Measurements from ENCODE around the gene NT5C3B. TPM values are rescaled to one million over a fixed set of nuclear protein-coding genes. Genes with fewer than 3 reads are reported as not detected.
"Not testable (repeated sequence)": the region's sequence is repeated elsewhere in the genome, so short reads cannot be mapped to it uniquely, and the experiment has no call there.

NT5C3B gene
- total RNA-seq, 4 donors from 2014 or later = 64.8 to 95.6 (median 70.1) TPM

DNA sequence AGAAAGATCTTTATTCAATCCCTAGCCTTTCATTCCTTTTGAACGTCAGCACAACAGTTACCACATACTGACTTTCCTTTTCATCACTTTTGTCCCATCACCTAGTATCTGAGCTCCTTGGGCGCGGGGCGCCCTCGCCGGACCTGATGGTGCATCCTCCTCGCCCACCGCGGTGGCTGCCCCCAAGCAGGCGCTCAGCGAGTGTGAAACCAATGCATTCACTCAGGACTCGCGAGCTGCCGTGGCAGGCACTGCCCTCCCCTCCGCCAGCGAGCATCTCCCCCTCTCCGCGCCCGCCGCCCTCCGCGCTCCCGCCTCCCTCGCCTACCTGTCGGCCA lies 28.4 kb upstream of the NT5C3B start:
- Histone ChIP-seq H3K27me3 (no peaks in the 10 kb centered on the region), H3K27ac (replicated peaks in 1 of 4) (peak overlapping the region; percentile 88 to 96 (median 93)), H3K9me3 (no peaks in the 10 kb centered on the region), H3K36me3 (peaks cover 7 to 28% (median 24%) of the 10 kb centered on the region in 4 donors), H3K4me3 (peak overlapping the region; percentile 78 to 91 (median 80)), H3K4me1 (peaks cover 28 to 52% (median 43%) of the 10 kb centered on the region in 4 donors)
- TF ChIP-seq POLR2AphosphoS5 (IDR thresholded peaks at IDR 0.05) (no peak), POLR2A (IDR thresholded peaks at IDR 0.05; ENCODE audit: low read depth) (no peak), EP300 (IDR thresholded peaks at IDR 0.05) (no peak)
- TF ChIP-seq, protein P1, sequence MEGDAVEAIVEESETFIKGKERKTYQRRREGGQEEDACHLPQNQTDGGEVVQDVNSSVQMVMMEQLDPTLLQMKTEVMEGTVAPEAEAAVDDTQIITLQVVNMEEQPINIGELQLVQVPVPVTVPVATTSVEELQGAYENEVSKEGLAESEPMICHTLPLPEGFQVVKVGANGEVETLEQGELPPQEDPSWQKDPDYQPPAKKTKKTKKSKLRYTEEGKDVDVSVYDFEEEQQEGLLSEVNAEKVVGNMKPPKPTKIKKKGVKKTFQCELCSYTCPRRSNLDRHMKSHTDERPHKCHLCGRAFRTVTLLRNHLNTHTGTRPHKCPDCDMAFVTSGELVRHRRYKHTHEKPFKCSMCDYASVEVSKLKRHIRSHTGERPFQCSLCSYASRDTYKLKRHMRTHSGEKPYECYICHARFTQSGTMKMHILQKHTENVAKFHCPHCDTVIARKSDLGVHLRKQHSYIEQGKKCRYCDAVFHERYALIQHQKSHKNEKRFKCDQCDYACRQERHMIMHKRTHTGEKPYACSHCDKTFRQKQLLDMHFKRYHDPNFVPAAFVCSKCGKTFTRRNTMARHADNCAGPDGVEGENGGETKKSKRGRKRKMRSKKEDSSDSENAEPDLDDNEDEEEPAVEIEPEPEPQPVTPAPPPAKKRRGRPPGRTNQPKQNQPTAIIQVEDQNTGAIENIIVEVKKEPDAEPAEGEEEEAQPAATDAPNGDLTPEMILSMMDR (IDR thresholded peaks at IDR 0.05) = no peak
- no peak for DNase-seq (ENCODE audit: extremely low spot score)
- intact Hi-C loops (cut with DNase I) = no loop called here
- WGBS = under 1% methylated on average over 25 of the region's 25 CpGs

DNA sequence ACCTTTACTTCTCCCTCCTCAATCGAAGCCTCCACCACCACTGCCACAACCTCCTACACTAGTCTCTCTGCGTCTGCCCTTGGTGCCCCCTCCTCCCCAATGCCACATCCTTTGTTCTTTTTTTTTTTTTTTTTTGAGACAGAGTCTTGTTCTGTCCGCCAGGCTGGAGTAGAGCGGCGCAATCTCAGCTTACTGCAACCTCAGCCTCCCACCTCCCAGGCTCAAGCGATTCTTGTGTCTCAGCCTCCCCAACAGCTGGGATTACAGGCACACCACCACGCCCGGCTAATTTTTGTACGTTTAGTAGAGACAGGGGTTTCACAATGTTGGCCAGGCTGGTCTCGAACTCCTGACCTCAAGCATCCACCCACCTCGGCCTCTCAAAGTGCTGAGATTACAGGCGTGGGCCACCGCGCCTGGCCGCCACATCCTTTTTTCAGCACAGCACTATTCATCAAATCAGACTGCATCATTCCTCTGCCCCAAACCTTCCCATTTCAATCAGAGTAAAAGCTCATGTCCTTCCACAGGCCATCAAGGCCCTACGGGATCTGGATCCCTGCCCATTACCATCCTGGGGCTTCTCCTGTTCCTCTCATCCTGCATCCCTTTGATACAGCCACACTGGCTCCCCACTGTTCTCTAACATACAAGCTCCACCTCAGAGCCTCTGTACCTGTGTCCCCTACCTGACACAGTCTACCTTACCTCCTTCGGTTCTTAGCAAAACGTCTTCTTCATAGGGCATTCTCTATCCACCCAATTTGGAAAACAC lies 27.2 kb upstream of the NT5C3B start:
- Histone ChIP-seq H3K4me1 (peaks cover 28 to 52% (median 43%) of the 10 kb centered on the region in 4 donors), H3K36me3 (peaks cover 0 to 18% (median 17%) of the 10 kb centered on the region in 4 donors), H3K4me3 (peak overlapping the region; percentile 78 to 91 (median 80)), H3K27ac (replicated peaks in 1 of 4) (no peak overlapping the region), H3K27me3 (no peaks in the 10 kb centered on the region), H3K9me3 (no peaks in the 10 kb centered on the region)
- WGBS = 70% methylated on average over 18 of the region's 18 CpGs
- TF ChIP-seq, protein P1 (IDR thresholded peaks at IDR 0.05) = no peak
- TF ChIP-seq POLR2A (IDR thresholded peaks at IDR 0.05; ENCODE audit: low read depth) = no peak
- no peak for TF ChIP-seq EP300 (IDR thresholded peaks at IDR 0.05)
- no peak for TF ChIP-seq POLR2AphosphoS5 (IDR thresholded peaks at IDR 0.05)
- intact Hi-C loops (cut with DNase I) = no loop called here
- DNase-seq (ENCODE audit: extremely low spot score) = no peak

DNA sequence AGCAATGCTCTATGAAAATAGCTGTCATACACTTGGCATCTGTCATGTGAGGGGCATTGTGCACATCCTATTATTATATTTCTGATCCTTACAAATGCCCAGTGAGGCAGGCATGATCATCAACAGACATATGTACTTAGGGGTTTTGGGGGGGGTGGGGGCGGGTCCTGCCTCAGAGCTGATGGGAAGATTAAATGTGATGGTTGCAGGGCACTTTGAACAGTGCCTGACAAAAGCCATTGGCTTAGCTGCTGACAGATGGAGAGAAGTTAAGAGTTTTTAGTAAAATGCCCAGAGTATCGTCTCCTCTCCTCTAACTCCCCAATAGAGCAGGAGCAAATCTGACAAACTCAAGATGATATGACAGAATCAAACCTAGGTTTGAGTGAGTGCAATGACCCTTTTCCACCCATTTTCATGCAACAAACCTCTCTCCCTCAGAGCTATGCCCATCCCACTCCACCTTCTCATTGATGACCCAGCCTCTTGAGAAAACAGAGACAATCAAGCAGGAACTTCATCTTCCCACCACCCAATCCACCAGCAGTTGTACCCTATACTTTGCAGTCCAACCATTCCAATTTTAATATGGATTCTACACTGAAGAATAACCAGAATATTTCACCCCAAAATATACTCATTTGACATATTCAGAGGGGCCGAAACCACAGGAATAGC lies 24.4 kb upstream of the NT5C3B start:
- 80% methylated on average over 3 of the region's 3 CpGs for WGBS
- intact Hi-C loops (cut with DNase I) = no loop called here
- H3K4me1 ChIP-seq = peaks cover 25 to 50% (median 43%) of the 10 kb centered on the region in 4 donors

DNA sequence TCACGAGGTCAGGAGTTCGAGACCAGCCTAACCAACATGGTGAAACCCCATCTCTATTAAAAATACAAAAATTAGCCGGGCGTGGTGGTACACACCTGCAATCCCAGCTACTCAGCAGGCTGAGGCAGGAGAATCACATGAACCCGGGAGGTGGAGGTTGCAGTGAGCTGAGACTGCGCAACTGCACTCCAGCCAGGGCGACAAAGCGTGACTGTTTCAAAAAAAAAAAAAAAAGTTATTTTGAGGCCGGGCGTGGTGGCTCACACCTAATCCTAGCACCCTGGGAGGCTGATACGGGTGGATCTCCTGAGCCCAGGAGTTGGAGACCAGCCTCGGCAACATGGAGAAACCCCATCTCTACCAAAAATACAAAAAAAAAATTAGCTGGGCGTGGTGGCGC lies 15.3 kb upstream of the NT5C3B start:
- intact Hi-C loops (cut with DNase I); H3K27me3 ChIP-seq; H3K27ac ChIP-seq (replicated peaks in 1 of 4); DNase-seq (ENCODE audit: extremely low spot score); H3K9me3 ChIP-seq; H3K4me3 ChIP-seq: not testable (repeated sequence)
- Histone ChIP-seq H3K36me3 (peaks cover 4 to 27% (median 15%) of the 10 kb centered on the region in 4 donors), H3K4me1 (peaks cover 8 to 38% (median 24%) of the 10 kb centered on the region in 4 donors)
- WGBS = 97% methylated on average over 14 of the region's 14 CpGs

More for the DNA sequence above, 24.4 kb upstream of the NT5C3B start:
- no peak for DNase-seq (ENCODE audit: extremely low spot score)
- no peak overlapping the region for H3K27ac ChIP-seq (replicated peaks in 1 of 4)
- no peak overlapping the region for H3K4me3 ChIP-seq
- H3K36me3 ChIP-seq = no peaks in the 10 kb centered on the region
- no peak for TF ChIP-seq POLR2AphosphoS5 (IDR thresholded peaks at IDR 0.05)
- TF ChIP-seq, protein P1 (IDR thresholded peaks at IDR 0.05) = no peak
- no peak for TF ChIP-seq POLR2A (IDR thresholded peaks at IDR 0.05; ENCODE audit: low read depth)
- no peak for TF ChIP-seq EP300 (IDR thresholded peaks at IDR 0.05)
- no peaks in the 10 kb centered on the region for H3K9me3 ChIP-seq
- no peaks in the 10 kb centered on the region for H3K27me3 ChIP-seq

DNA sequence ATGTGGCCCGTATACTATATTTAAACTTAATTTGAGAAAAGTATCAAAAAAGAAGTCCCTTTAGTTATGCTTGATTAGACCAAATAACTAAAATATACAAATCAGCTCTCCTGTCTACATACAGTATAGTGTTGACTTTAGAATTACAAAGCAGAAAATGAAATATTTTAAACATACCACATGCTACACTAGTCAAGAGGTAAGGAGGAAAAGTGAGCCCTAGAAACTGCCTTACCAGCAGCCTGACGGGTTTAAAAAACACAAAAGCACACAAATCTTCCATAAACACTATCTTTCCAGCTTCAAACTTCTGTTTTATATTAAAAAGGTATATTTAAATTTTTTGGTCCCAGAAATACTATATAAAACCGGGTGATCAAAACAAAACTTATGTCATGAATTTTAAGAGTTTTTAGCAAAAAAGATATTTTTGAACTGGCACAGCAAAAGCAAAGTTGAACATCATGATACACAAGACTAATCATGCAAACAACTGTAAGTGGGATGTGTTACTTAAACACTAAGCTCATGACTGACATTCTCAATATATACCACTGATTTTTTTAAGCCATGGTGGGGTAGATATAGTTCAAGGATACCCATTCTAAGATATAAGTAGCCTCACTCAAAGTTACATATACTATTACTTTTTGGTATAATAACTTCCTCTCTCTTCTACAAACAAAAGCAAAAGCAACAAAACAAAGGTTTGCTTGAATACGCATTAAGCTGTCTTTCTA lies 13.4 kb upstream of the NT5C3B start:
- intact Hi-C loops (cut with DNase I) = no loop called here
- H3K4me3 ChIP-seq = no peak overlapping the region
- TF ChIP-seq EP300 (IDR thresholded peaks at IDR 0.05) (no peak), POLR2A (IDR thresholded peaks at IDR 0.05; ENCODE audit: low read depth) (no peak), POLR2AphosphoS5 (IDR thresholded peaks at IDR 0.05) (no peak)
- TF ChIP-seq, protein P1 (IDR thresholded peaks at IDR 0.05) = no peak
- H3K36me3 ChIP-seq = peaks cover 4 to 19% (median 9%) of the 10 kb centered on the region in 4 donors
- H3K27ac ChIP-seq (replicated peaks in 1 of 4) = no peak overlapping the region
- 69% methylated on average over 4 of the region's 4 CpGs for WGBS
- H3K9me3 ChIP-seq = no peaks in the 10 kb centered on the region
- DNase-seq (ENCODE audit: extremely low spot score) = no peak
- peaks cover 8 to 38% (median 24%) of the 10 kb centered on the region in 4 donors for H3K4me1 ChIP-seq
- no peaks in the 10 kb centered on the region for H3K27me3 ChIP-seq

Measured in esophagus muscularis mucosa (tissue), 4 donors.